ENCODE data around the gene PTPN2. TPM values are rescaled to one million over a fixed set of nuclear protein-coding genes. Genes with fewer than 3 reads are reported as not detected.

The PTPN2 gene
- polyA plus RNA-seq, 3 donors, result 27.6 to 32.4 (median 28.3) TPM

GRCh38 chr18:12863687-12864216 lies 20.3 kb downstream of the PTPN2 start:
- 57 to 80% (median 76%) methylated on average over 3 of the region's 3 CpGs for WGBS, 3 donors
- no peak overlapping the region for H3K27ac ChIP-seq (ENCODE audit: low read depth, low read length)

GRCh38 chr18:12862874-12863482 lies 21.1 kb downstream of the PTPN2 start:
- WGBS, 3 donors, result 56 to 97% (median 95%) methylated on average over 2 of the region's 2 CpGs
- no peak overlapping the region for H3K27ac ChIP-seq (ENCODE audit: low read depth, low read length)

- no peak overlapping the region for H3K27ac ChIP-seq (ENCODE audit: low read depth, low read length)
- WGBS, 3 donors, result 15 to 76% (median 63%) methylated on average over 2 of the region's 2 CpGs
These were observed 21.6 kb downstream of the PTPN2 start for GRCh38 chr18:12862467-12862866.

- 80 to 97% (median 93%) methylated on average over 1 of the region's 1 CpG for WGBS, 3 donors
- no peak overlapping the region for H3K27ac ChIP-seq (ENCODE audit: low read depth, low read length)
These were observed 22.4 kb downstream of the PTPN2 start for GRCh38 chr18:12861637-12862036.

- H3K27ac ChIP-seq (ENCODE audit: low read depth, low read length), result no peak overlapping the region
- 92 to 98% (median 96%) methylated on average over 11 of the region's 11 CpGs for WGBS, 3 donors
These were observed 23.5 kb downstream of the PTPN2 start for GRCh38 chr18:12860530-12860929.

GRCh38 chr18:12858991-12859390 lies 25.0 kb downstream of the PTPN2 start:
- WGBS, 3 donors, result 79 to 88% (median 82%) methylated on average over 5 of the region's 5 CpGs
- no peak overlapping the region for H3K27ac ChIP-seq (ENCODE audit: low read depth, low read length)

- H3K27ac ChIP-seq (ENCODE audit: low read depth, low read length), result no peak overlapping the region
- 93 to 96% (median 95%) methylated on average over 4 of the region's 4 CpGs for WGBS, 3 donors
These were observed 26.0 kb downstream of the PTPN2 start for GRCh38 chr18:12857991-12858544.

- H3K27ac ChIP-seq (ENCODE audit: low read depth, low read length), result no peak overlapping the region
- WGBS, 3 donors, result 63 to 77% (median 71%) methylated on average over 6 of the region's 6 CpGs
These were observed 26.7 kb downstream of the PTPN2 start for GRCh38 chr18:12857215-12857905.

GRCh38 chr18:12855916-12856315 lies 28.1 kb downstream of the PTPN2 start:
- WGBS, 3 donors, result 97 to 99% (median 98%) methylated on average over 4 of the region's 4 CpGs

GRCh38 chr18:12852566-12853315 lies 31.3 kb downstream of the PTPN2 start:
- H3K27ac ChIP-seq (ENCODE audit: low read depth, low read length), result no peak overlapping the region
- 96 to 98% (median 96%) methylated on average over 7 of the region's 7 CpGs for WGBS, 3 donors

More at GRCh38 chr18:12855916-12856315, 28.1 kb downstream of the PTPN2 start:
- H3K27ac ChIP-seq (ENCODE audit: low read depth, low read length), result no peak overlapping the region

GRCh38 chr18:12851716-12852115 lies 32.3 kb downstream of the PTPN2 start:
- H3K27ac ChIP-seq (ENCODE audit: low read depth, low read length), result no peak overlapping the region
- 80 to 84% (median 81%) methylated on average over 3 of the region's 3 CpGs for WGBS, 3 donors

GRCh38 chr18:12849548-12849947 lies 34.5 kb downstream of the PTPN2 start:
- no peak overlapping the region for H3K27ac ChIP-seq (ENCODE audit: low read depth, low read length)
- 79 to 88% (median 88%) methylated on average over 2 of the region's 2 CpGs for WGBS, 3 donors

GRCh38 chr18:12848405-12848804 lies 35.6 kb downstream of the PTPN2 start:
- no peak overlapping the region for H3K27ac ChIP-seq (ENCODE audit: low read depth, low read length)
- 75 to 82% (median 79%) methylated on average over 1 of the region's 1 CpG for WGBS, 3 donors

- H3K27ac ChIP-seq (ENCODE audit: low read depth, low read length), result no peak overlapping the region
These were observed 39.6 kb downstream of the PTPN2 start for GRCh38 chr18:12844391-12844790.

GRCh38 chr18:12843420-12844350 lies 40.4 kb downstream of the PTPN2 start:
- 81 to 91% (median 83%) methylated on average over 12 of the region's 12 CpGs for WGBS, 3 donors
- H3K27ac ChIP-seq (ENCODE audit: low read depth, low read length), result no peak overlapping the region

More at GRCh38 chr18:12844391-12844790, 39.6 kb downstream of the PTPN2 start:
- 89 to 95% (median 92%) methylated on average over 2 of the region's 2 CpGs for WGBS, 3 donors

- H3K27ac ChIP-seq (ENCODE audit: low read depth, low read length), result no peak overlapping the region
- 88 to 93% (median 89%) methylated on average over 17 of the region's 17 CpGs for WGBS, 3 donors
These were observed 41.3 kb downstream of the PTPN2 start for GRCh38 chr18:12842459-12843380.

- 94 to 95% (median 95%) methylated on average over 6 of the region's 6 CpGs for WGBS, 3 donors
These were observed 43.0 kb downstream of the PTPN2 start for GRCh38 chr18:12841070-12841469.

More at GRCh38 chr18:12841070-12841469, 43.0 kb downstream of the PTPN2 start:
- no peak overlapping the region for H3K27ac ChIP-seq (ENCODE audit: low read depth, low read length)
